Retinal pigment epithelial cell (primary cell): ENCODE measurements around the gene PLCB4.

Source experiments
- DNase-seq: peaks from one replicate; pipeline ENCODE4 v3.0.0-alpha.2; 2010; ENCODE audit warnings: low read depth
- H3K4me3 ChIP-seq: 2 replicates; pipeline ENCODE4 v1.5.1; 2011; ENCODE audit warnings: mild to moderate bottlenecking, low read length, control low read depth, moderate library complexity
- TF ChIP-seq, protein P1 (sequence below): conservative IDR thresholded peaks from 2 replicates; pipeline ENCODE4 v1.5.1; 2011; ENCODE audit warnings: low read depth, low read length, control low read depth, inconsistent platforms

Gene PLCB4

GRCh38 chr20:9081423-9081966, 12.6 kb downstream of the PLCB4 start:
- no peak overlapping the region for H3K4me3 ChIP-seq
- no peak for DNase-seq
- TF ChIP-seq, protein P1, sequence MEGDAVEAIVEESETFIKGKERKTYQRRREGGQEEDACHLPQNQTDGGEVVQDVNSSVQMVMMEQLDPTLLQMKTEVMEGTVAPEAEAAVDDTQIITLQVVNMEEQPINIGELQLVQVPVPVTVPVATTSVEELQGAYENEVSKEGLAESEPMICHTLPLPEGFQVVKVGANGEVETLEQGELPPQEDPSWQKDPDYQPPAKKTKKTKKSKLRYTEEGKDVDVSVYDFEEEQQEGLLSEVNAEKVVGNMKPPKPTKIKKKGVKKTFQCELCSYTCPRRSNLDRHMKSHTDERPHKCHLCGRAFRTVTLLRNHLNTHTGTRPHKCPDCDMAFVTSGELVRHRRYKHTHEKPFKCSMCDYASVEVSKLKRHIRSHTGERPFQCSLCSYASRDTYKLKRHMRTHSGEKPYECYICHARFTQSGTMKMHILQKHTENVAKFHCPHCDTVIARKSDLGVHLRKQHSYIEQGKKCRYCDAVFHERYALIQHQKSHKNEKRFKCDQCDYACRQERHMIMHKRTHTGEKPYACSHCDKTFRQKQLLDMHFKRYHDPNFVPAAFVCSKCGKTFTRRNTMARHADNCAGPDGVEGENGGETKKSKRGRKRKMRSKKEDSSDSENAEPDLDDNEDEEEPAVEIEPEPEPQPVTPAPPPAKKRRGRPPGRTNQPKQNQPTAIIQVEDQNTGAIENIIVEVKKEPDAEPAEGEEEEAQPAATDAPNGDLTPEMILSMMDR: no peak

- DNase-seq: no peak
- TF ChIP-seq, protein P1: no peak
- no peak overlapping the region for H3K4me3 ChIP-seq
Observed at GRCh38 chr20:9082741-9083140, 13.9 kb downstream of the PLCB4 start.

DNA sequence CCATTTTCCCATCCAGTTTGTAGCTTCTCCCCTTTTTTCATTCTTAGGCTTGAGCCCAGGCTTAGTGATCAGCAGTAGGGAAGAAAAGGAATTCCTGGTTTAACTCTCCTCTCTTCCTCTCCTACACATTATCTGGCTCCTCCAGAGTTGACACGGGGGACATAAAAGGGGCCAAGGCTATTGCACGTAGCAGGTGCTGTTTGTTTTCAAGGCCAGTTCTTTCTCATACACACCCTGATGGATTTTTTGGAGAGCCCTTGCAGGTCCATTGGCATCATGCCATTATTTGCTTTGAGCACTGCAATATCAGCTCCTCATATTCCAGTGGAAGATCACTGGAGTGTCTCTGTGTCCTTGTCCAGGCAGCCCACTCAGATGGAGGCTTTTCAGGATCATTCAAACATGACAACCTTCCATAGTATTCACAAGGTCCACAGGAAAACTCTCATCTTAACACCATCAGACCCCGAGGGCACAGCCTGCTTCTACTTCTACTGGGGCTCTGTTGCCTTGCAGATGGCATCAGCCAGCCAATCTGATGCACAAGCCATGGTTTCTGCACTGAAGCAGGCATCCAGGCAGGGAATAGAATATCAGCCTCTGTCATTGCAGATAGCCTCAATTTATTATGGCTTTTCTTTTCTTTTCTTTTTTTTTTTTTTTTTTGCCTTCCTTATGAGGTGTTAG, 18.8 kb downstream of the PLCB4 start:
- no peak overlapping the region for H3K4me3 ChIP-seq
- TF ChIP-seq, protein P1: no peak
- DNase-seq: no peak

- TF ChIP-seq, protein P1: no peak
- no peak overlapping the region for H3K4me3 ChIP-seq
- no peak for DNase-seq
Observed at GRCh38 chr20:9088556-9088955, 19.7 kb downstream of the PLCB4 start.

DNA sequence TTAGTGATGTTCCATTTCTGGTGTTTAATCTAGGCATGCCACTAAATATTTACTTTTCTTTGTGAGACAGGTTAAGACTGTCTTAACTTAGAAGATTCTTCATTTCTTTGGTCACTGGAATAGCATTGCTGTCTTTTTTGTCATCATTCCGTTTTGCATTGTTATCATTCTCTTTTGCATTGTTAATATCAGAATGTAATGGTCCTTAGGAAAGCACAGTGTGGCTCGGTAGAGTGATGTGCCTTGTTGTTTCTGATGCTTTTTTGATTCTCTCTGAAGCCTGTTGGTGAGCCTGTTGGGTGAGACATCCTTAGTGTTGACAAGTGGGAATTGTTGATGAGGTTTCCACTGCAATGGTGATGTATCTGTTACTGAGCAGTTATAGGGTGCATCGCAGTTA, 23.2 kb downstream of the PLCB4 start:
- DNase-seq: no peak
- TF ChIP-seq, protein P1: no peak
- H3K4me3 ChIP-seq: no peak overlapping the region

GRCh38 chr20:9092655-9093054, 23.8 kb downstream of the PLCB4 start:
- DNase-seq: no peak
- TF ChIP-seq, protein P1: no peak
- no peak overlapping the region for H3K4me3 ChIP-seq
